ENCODE results near the gene TEX51.

GRCh38 chr2:126856403-126856802 lies 42.3 kb upstream of the TEX51 start:
- no peak for TF ChIP-seq POLR2A (IDR thresholded peaks at IDR 0.05; ENCODE audit: low read length)
- no peak for TF ChIP-seq GATA1 (IDR thresholded peaks at IDR 0.05; ENCODE audit: low read depth, low read length)

Measured in erythroblast (primary cell).